ENCODE results near the gene EPB41L2.

DNA sequence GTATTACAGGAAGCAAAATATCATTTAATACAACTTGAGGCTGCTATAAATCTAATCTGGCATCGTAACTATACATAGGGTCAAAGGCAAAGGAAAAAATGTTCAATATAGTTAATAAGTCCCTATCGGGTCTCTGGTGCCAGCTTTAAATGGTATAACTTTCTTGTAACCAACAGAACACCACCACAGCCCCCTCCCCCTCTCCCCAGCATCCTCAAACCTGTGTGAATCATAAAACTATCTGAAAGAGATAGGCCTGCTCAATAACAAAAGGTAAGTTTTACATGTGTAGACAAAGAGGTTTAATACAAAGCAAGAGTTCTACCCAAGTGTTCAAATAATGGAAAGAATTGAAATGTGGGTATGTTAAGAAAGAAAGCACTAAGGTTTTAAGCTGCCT lies 223.7 kb downstream of the EPB41L2 start:
- TF ChIP-seq EZH2 (IDR thresholded peaks at IDR 0.05) (no peak), EZH2phosphoT487 (IDR thresholded peaks at IDR 0.05) (no peak)
- TF ChIP-seq, protein P1, sequence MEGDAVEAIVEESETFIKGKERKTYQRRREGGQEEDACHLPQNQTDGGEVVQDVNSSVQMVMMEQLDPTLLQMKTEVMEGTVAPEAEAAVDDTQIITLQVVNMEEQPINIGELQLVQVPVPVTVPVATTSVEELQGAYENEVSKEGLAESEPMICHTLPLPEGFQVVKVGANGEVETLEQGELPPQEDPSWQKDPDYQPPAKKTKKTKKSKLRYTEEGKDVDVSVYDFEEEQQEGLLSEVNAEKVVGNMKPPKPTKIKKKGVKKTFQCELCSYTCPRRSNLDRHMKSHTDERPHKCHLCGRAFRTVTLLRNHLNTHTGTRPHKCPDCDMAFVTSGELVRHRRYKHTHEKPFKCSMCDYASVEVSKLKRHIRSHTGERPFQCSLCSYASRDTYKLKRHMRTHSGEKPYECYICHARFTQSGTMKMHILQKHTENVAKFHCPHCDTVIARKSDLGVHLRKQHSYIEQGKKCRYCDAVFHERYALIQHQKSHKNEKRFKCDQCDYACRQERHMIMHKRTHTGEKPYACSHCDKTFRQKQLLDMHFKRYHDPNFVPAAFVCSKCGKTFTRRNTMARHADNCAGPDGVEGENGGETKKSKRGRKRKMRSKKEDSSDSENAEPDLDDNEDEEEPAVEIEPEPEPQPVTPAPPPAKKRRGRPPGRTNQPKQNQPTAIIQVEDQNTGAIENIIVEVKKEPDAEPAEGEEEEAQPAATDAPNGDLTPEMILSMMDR (IDR thresholded peaks at IDR 0.05): no peak
